Frontal cortex (tissue), 4 donors: ENCODE measurements around the gene EPB41L4B. TPM values are rescaled to one million over a fixed set of nuclear protein-coding genes. Genes with fewer than 3 reads are reported as not detected.
"Not testable (repeated sequence)": the region's sequence is repeated elsewhere in the genome, so short reads cannot be mapped to it uniquely, and the experiment has no call there.

Experiments
- DNase-seq, 2 donors: peaks; one replicate each; pipeline ENCODE4 v3.0.0; 2012; ENCODE audit warnings: low spot score in 2 of 2
- FAIRE-seq: peaks from 2 replicates; lab custom pipeline; 2012; peaks lifted over from hg19 to GRCh38; lab: Jason Lieb, UNC
- total RNA-seq: library from RNA; depleted of rRNA; stranded (reverse); fragments of >200 nt; gene quantifications from one replicate; pipeline ENCODE4 v1.2.3, GENCODE V29; 2014
- donor health status: control.
- donor health status: control.
- donor health status: control.

The EPB41L4B gene
- total RNA-seq, result 2.9 TPM

DNA sequence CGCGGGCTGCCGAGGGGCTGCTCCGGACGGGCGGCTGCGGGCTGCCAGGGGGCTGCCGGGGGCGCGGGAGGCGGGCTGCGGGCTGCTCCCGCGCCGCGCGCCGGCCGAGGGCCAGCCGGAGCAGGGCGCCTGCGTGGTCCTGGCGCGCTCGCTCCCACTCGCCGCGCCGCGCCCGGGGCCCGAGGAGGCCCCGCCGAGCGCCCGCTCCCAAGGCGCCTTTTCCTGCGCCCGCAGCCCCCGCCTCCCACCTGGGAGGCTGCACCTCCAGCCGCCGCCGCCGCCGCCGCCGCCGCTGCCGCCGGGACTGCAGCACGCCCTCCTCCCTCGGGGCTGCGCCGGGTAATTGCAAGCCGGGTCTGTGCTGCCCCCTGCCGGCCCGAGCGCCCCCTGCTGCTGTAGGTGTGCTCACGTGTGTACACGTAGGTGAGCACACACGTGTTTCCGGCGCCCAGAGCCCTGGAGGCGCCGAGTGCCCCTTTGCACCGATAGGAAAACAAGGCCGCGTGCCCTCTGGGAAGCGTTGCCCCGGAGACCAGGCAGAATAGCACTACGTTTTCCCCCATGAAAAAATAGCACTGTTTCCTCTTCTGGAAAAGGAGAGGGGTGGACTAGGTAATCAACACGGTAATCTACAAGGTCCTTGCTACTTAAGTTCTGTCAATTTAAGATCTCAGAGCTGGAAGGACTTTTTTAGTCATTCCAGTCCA is at the start of gene EPB41L4B:
Gene EPB41L4B, minus strand, starts transcription at position 318 of the 707 bp plus-strand sequence. CDS start 613 bp downstream, outside the sequence.
- FAIRE-seq (no peak), DNase-seq (peak; percentile 68 to 79)

GRCh38 chr9:109369285-109369684 is 48.4 kb upstream of the EPB41L4B start:
- no peak for DNase-seq
- FAIRE-seq, result no peak

DNA sequence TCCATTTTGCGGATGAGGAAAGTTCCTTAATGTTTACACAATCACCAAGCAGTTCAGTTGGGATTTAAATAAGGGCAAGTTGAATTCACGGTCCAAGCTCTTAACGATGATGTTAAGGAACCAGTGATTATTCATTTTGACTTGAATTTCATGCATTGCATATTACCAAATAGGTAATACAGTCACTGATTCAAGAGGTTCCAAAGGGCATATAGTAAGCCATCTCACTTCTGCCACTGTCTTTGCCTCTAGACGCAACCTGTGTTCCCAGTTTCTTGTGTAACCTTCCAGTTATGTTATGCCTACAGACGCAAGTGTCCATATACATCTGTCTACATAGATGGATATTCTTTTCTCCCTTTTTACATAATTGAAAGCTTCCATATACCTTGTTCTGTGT is 39.9 kb upstream of the EPB41L4B start:
- FAIRE-seq, result no peak

DNA sequence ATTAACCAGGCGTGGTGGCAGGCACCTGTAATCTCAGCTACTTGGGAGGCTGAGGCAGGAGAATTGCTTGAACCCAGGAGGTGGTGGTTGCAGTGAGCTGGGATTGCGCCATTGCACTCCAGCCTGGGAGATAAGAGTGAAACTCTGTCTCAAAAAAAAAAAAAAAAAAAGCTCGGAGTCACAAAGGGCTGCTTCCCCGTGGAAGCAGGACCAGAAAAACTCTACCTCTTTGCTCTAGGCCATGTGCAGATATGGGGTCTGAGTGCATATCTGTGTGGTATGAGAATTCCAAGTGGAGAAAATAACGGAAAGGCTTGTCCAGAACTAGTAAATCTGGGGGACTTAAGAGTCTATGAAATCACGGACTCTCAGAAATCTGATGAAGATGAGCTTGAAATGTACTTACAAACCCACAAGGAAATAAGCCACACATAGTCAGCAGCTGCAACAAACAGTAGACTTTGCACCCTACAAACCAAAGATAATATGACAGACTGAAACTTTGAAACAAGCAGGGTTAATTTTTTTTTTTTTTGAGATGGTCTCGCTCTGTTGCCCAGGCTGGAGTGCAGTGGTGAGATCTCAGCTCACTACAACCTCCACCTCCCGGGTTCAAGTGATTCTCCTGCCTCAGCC is 38.2 kb upstream of the EPB41L4B start:
- not testable (repeated sequence) for FAIRE-seq

More for the DNA sequence above, 39.9 kb upstream of the EPB41L4B start:
- no peak for DNase-seq

DNA sequence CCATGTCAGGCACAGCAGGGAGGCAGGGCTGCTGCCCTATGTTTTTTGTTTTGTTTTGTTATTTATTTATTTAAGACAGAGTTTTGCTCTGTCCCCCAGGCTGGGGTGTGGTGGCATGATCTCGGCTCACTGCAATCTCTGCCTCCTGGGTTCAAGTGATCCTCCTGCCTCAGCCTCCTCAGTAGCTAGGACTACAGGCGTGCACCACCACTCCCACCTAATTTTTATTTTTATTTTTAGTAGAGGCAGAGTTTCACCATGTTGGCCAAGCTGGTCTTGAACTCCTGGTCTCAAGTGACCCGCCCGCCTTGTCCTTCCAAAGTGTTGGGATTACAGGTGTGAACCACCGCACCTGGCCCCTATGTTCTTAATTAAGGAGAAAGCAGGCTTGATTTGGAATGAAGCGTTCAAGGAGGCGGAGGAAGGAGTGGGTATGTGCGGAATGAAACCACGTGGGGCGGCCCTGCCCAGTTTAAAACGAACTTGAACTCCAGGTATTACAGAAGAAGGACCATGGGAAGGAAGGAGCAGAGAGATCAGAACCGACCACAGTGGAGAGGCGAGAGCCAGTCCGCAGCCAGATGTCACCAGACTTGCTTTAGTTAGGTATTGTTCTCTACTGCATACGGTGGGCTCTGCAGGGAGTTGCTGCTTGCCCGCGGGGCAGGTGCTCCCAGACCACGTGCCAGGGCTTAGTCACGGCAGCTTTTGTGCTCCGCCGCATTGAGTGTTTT is 34.9 kb upstream of the EPB41L4B start:
- DNase-seq, result peak in 1 of 2 donors; percentile 12
- no peak for FAIRE-seq

More for the DNA sequence above, 38.2 kb upstream of the EPB41L4B start:
- DNase-seq, result not testable (repeated sequence)

DNA sequence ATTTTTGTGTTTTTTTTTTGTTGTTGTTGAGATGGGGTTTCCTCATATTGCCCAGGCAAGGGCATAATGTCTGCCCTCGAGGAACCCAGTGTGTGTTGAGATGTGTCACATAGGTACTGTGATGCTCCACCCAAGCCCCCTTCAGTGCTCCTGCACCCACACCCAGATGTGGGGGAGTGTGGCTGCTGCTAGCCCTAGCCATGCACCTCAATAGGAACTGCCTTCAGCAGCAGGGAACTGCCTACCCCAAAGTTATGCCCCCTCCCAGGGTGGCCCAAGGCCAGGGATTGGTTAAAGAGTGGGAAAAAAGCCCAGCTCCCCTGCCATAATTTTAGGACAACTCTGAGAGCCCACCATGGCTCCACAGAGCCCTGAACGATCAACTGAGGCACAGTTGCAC is 33.3 kb upstream of the EPB41L4B start:
- DNase-seq (no peak), FAIRE-seq (no peak)

DNA sequence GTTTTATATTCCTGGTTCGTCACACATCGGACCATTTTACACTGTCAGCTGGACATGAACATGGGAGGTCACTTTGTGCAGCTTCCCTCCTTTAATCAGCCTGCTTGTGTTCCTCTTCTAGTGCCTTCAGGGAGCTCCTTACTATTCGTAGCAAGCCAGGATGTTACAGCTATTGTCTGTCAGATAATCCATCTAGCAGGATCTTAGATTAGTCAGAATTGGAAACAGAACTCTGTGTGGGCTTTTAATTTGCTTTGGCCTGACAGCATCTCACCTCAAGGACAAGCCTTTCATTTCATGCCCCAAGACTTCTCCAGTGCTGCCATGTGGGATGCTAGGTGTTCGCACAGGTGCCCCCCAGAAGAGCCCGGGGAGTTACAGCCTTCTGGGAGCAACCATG is 30.2 kb upstream of the EPB41L4B start:
- DNase-seq (no peak), FAIRE-seq (no peak)

DNA sequence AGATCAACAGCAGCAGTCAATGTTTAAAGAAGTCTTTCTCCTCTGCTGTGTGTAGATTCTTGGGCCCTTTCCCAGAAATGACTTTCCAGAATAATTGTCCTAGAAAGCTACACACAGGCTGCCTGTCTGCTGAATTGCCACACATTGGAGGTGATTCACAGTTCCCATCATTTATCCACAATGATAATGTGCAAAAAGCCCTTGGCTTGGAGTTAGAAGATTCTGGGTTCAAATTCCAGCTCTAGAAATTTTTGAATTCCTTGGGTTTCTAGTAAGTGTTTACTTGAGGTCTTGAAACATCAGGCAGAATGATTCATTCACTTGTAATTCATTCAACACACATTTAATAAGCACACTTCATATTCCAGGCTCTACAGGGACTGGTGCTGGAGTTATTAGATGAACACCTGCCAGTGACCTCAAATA is 28.6 kb upstream of the EPB41L4B start:
- FAIRE-seq (no peak), DNase-seq (peak; percentile 10 to 42)

DNA sequence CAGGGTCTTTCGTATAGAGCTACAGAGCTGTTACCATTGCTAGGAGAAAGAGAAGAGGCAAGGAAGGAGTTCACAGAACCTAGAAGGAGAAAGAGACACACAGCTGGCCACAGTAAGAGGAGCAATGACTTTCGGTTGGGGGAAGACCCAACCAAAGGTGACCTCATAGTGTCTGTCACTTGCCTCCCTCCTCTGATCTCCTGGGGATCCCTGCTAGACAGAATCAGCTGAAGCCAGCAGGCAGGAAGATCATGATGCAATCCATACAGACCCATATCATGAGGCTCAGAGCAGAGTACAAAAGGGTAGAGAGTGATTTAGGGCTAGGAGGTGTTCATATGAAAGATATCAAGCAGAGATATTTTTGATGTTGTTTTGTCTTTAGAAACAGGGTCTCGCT is 26.0 kb upstream of the EPB41L4B start:
- FAIRE-seq (no peak), DNase-seq (no peak)

DNA sequence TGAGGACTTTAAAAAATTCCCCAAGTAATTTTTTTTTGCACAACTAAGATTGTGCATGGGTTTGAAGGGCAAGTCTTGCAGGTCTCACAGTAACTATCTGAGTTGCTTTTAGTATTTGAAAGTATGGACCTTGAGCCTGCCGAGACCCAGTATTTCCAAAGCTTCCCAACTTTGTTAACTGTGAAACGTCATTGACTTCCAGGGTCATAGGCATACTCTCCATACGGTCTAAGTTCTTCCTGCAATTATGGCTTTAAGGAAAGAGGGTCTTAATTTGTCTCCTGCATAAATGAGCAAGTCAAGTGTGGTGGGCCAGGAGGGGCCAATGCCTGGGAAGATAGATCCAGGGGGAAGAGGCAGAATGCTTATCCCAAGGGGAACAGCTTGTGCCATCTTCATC is 24.0 kb upstream of the EPB41L4B start:
- FAIRE-seq (no peak), DNase-seq (no peak)

DNA sequence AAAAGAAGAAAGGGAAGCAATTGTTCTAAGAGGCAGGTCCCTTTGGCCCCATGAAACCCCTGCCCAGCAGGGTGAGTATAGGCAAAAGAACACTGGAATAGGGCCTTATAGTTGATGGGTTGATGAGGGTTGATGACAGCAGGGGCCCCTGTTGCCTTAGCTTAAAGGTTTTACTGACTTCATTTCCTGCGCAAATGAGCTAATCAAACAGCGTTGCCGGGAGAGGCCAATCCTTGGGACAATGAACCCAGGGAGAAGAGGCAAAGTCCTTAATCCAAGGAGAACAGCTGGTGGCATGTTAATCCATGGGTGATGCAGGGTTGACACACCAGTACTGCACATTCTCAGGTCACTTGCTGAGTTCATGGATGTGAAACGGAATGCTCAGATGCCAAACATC is 22.0 kb upstream of the EPB41L4B start:
- DNase-seq, result no peak

DNA sequence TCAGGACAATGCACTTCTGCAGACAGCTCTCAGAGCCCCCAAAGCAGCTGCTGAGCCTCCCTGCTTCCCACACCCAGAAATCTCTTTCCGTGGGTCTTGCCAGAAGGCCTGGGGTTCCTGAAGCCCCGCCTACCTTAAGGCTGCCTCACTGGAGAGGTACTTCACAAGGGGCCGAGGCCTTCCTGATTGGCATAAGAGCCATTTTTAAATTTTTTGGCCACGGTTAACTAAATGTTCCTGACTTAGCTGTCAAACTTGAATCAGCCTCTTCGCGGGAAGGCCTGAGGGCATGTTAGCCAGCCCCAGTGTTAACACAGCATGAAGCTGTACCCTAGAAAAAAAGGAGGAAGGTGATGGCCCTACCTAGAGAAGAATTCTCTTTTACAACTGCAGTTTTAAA is 20.7 kb upstream of the EPB41L4B start:
- FAIRE-seq, result no peak
- no peak for DNase-seq

More for the DNA sequence above, 22.0 kb upstream of the EPB41L4B start:
- FAIRE-seq, result no peak

DNA sequence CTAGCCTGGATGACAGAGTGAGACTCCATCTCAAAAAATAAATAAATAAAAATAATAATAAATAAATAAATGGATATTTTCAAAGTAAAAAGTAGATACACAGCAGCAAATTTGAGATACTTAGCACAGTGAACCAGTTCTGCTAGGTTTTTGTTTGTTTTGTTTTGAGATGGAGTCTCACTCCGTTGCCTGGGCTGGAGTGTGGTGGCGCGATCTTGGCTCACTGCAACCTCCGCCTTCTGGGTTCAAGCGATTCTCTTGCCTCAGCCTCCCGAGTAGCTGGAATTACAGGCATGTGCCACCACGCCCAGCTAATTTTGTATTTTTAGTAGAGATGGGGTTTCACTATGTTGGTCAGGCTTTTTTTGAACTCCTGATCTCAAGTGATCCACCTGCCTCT is 20.1 kb upstream of the EPB41L4B start:
- DNase-seq, FAIRE-seq: not testable (repeated sequence)

DNA sequence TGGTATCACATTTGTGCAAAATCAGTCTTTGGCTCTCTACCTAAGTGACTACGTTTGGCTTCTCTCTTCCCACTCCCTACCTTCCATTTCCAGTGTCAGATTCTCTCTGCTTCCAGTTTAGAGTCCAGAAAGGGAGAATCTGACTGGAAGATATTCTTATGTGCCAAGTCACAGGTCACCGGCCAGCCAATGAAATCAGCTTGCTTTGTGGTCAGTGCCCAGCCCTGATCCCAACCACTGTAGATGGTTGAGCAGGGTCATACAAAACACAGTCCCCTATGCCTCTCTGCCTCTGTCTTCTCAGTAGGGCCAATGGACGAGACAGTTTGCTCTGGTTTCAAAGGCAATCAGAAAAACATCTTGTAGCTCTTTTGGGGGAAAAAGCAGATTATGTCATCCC is 15.6 kb upstream of the EPB41L4B start:
- FAIRE-seq (no peak), DNase-seq (no peak)

GRCh38 chr9:109335929-109336328 is 15.1 kb upstream of the EPB41L4B start:
- FAIRE-seq (no peak), DNase-seq (no peak)

GRCh38 chr9:109335121-109335520 is 14.3 kb upstream of the EPB41L4B start:
- DNase-seq (no peak), FAIRE-seq (no peak)

GRCh38 chr9:109331353-109331752 is 10.5 kb upstream of the EPB41L4B start:
- FAIRE-seq (no peak), DNase-seq (no peak)

GRCh38 chr9:109329638-109330258 is 8.9 kb upstream of the EPB41L4B start:
- no peak for DNase-seq
- no peak for FAIRE-seq

DNA sequence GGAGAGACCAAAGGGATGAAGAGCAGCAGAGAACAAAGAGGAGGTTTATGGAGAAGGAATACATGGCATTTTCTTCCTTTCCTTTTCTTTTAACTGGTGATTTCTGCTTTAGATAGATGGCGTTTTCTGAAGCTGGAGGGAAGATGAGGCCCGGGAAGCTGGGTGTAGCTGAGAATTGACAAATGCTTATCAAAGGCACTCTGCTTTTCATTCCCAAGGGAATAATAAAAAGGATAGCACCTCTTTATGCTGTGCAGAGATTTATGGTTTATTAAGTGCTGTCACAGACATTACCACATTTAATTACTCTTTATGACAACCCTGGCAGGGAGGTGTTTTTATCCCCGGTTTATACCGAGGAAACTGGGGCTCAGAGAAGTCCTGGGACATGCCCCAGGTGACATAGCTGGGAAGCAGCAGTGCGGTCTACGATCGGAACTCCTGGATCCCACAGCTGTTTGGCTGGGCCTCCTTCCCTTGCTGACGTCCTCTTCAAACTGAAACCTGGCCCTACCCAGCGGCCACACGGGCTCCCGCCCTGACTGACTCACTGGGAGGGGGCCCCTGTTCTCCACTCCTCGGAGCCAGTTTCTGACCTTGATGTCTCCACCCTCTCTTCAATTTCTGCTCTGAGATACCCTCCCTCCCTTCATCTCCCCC is 8.2 kb upstream of the EPB41L4B start:
- no peak for FAIRE-seq

DNA sequence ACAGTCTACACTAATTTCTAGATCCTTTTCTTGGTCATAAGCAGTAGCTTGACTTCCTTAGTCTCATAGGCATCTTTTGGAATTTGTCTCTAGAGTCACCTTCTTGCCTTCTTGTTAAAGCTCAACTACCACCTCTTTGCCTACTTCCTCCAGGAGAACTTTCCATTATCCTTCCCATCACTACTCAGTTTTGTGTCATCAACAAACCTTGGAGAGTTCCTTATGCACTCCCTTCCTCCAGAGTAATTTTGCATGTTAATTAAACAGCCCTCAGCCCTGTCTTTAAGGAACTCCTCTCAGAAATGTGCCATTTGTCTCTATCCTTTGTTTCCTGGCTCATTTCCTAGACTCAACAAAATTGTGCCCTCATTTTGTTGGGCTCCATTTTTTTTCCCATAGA is 4.2 kb upstream of the EPB41L4B start:
- DNase-seq (no peak), FAIRE-seq (no peak)

More for the DNA sequence above, 8.2 kb upstream of the EPB41L4B start:
- no peak for DNase-seq
